HL-60 (cell line): ENCODE measurements around the gene USP17L25.
"Not testable (repeated sequence)": the region's sequence is repeated elsewhere in the genome, so short reads cannot be mapped to it uniquely, and the experiment has no call there.

ENCODE experiments used
- CTCF ChIP-seq: IDR thresholded peaks from one replicate; pipeline ENCODE4 v1.5.1; 2011; ENCODE audit warnings: low read length, control low read depth, inconsistent platforms; ENCODE audit not compliant: insufficient read depth
- REST ChIP-seq: IDR thresholded peaks from 2 replicates; pipeline ENCODE4 v1.6.1; 2012; ENCODE audit warnings: low read depth; ENCODE audit not compliant: insufficient replicate concordance
- SPI1 ChIP-seq: IDR thresholded peaks from 2 replicates; pipeline ENCODE4 v1.6.1; 2012; ENCODE audit warnings: low read depth, mild to moderate bottlenecking, borderline replicate concordance

GRCh38 chr4:9343848-9344247 lies 14.1 kb downstream of the USP17L25 start, which contains the start of gene USP17L27:
- TF ChIP-seq SPI1, REST, CTCF: not testable (repeated sequence)
